B cell (primary cell): Measurements from ENCODE around the gene DAO. TPM values are rescaled to one million over a fixed set of nuclear protein-coding genes. Genes with fewer than 3 reads are reported as not detected.

Experiments used
- ATAC-seq: fragments of 200-7000 bp; cut with Tn5 transposase; one replicate; pipeline ENCODE4 v1.10.0; 2021; ENCODE audit warnings: low read depth, mild to moderate bottlenecking, moderate number of reproducible peaks, moderate library complexity
- CTCF ChIA-PET: fragments of 350-600 bp; sonication (Branson Sonifier 250); formaldehyde crosslinking; loops from one replicate; lab custom pipeline; 2021; ENCODE audit warnings: antibody characterized with exemption, inconsistent platforms; lab: Charles Lee
- POLR2A ChIA-PET: fragments of 350-600 bp; sonication (Branson Sonifier 250); formaldehyde crosslinking; loops from one replicate; lab custom pipeline; 2021; ENCODE audit warnings: antibody characterized with exemption; lab: Charles Lee
- DNase-seq: peaks from one replicate; pipeline ENCODE4 v3.0.0; 2013
- H2AFZ ChIP-seq: 2 replicates; pipeline ENCODE4 v1.6.1; 2012; ENCODE audit warnings: mild to moderate bottlenecking, low read depth, low read length; ENCODE audit not compliant: insufficient read depth, poor library complexity, severe bottlenecking
- H3K27ac ChIP-seq, 2 donors: 1 replicate in 1 of 2; 2 replicates in 1 of 2; pipeline ENCODE4 v1.5.1; 2012 to 2013; ENCODE audit warnings: low read length in 2 of 2, mild to moderate bottlenecking in 2 of 2, moderate library complexity in 1 of 2
- H3K27me3 ChIP-seq, 4 experiments: fragments of 200-600 bp in 1 of 4; sonication (generic) in 1 of 4; replicated peaks in 1 of 4; 1 replicate in 2 of 4; 2 replicates in 2 of 4; pipeline versions ENCODE4 v1.6.1 to v1.7.0; 2013 to 2016; ENCODE audit warnings: low read length in 3 of 4, mild to moderate bottlenecking in 2 of 4, mixed read lengths in 1 of 4, moderate library complexity in 1 of 4; ENCODE audit not compliant: insufficient read depth in 4 of 4, control insufficient read depth in 3 of 4; ENCODE audit errors: control extremely low read depth in 1 of 4
- H3K36me3 ChIP-seq, 2 experiments: replicated peaks in 1 of 2; 1 replicate in 1 of 2; 2 replicates in 1 of 2; pipeline versions ENCODE4 v1.6.1 to v1.7.1; 2013; ENCODE audit warnings: low read length in 1 of 2; ENCODE audit not compliant: insufficient read depth in 2 of 2, control insufficient read depth in 1 of 2; ENCODE audit errors: control extremely low read depth in 1 of 2, extremely low read depth in 1 of 2
- H3K4me1 ChIP-seq, 2 donors: fragments of 200-600 bp in 1 of 2; sonication (generic) in 1 of 2; 1 replicate in 1 of 2; 2 replicates in 1 of 2; pipeline versions ENCODE4 v1.5.1 to v1.6.1; 2013 to 2017; ENCODE audit warnings: low read length in 2 of 2; ENCODE audit not compliant: control insufficient read depth in 2 of 2, insufficient read depth in 2 of 2
- H3K4me2 ChIP-seq: replicated peaks from 2 replicates; pipeline ENCODE3; 2012; ENCODE audit warnings: mild to moderate bottlenecking, low read depth, low read length; ENCODE audit not compliant: poor library complexity, severe bottlenecking
- H3K4me3 ChIP-seq, 5 experiments: fragments of 200-600 bp in 1 of 5; sonication (generic) in 1 of 5; 1 replicate in 3 of 5; 2 replicates in 2 of 5; pipeline versions ENCODE4 v1.5.1 to v1.7.0; 2011 to 2016; ENCODE audit warnings: low read length in 4 of 5, mild to moderate bottlenecking in 4 of 5, low read depth in 2 of 5, control low read depth in 1 of 5, moderate library complexity in 1 of 5; ENCODE audit not compliant: insufficient read depth in 1 of 5; ENCODE audit errors: control extremely low read depth in 1 of 5, extremely low read depth in 1 of 5
- H3K79me2 ChIP-seq: fragments of 200-600 bp; sonication (generic); one replicate; pipeline ENCODE4 v1.6.0; 2016; ENCODE audit warnings: low read length; ENCODE audit not compliant: control insufficient read depth, insufficient read depth
- H3K9ac ChIP-seq: fragments of 200-600 bp; sonication (generic); 2 replicates; pipeline ENCODE4 v1.6.1; 2017; ENCODE audit warnings: mild to moderate bottlenecking, low read length, moderate library complexity
- H3K9me3 ChIP-seq, 3 donors: one replicate each; pipeline versions ENCODE4 v1.6.1 to v1.7.1; 2013; ENCODE audit warnings: low read length in 2 of 3; ENCODE audit not compliant: control insufficient read depth in 2 of 3, insufficient read depth in 1 of 3; ENCODE audit errors: control extremely low read depth in 1 of 3
- H4K20me1 ChIP-seq: 2 replicates; pipeline ENCODE4 v1.6.0; 2012; ENCODE audit warnings: mild to moderate bottlenecking, low read length; ENCODE audit not compliant: insufficient read depth, control insufficient read depth, poor library complexity, severe bottlenecking
- H3K27ac Mint-ChIP-seq: one replicate; pipeline ENCODE4 v1.8.0; 2021; ENCODE audit warnings: mixed read lengths
- H3K27me3 Mint-ChIP-seq: one replicate; pipeline ENCODE4 v1.8.0; 2021; ENCODE audit warnings: mixed read lengths
- H3K4me1 Mint-ChIP-seq: one replicate; pipeline ENCODE4 v1.8.0; 2021; ENCODE audit warnings: mixed read lengths
- H3K4me3 Mint-ChIP-seq: one replicate; pipeline ENCODE4 v1.8.0; 2021; ENCODE audit warnings: mixed read lengths
- H3K9me3 Mint-ChIP-seq: one replicate; pipeline ENCODE4 v1.8.0; 2022; ENCODE audit warnings: mixed read lengths; ENCODE audit not compliant: insufficient read depth
- EZH2 ChIP-seq: IDR thresholded peaks from 2 replicates; pipeline ENCODE4 v1.6.1; 2012; ENCODE audit warnings: borderline replicate concordance, low read depth, mild to moderate bottlenecking, moderate library complexity, low read length; ENCODE audit not compliant: insufficient read depth, poor library complexity, severe bottlenecking
- WGBS: methylation state at CpG from one replicate; pipeline ENCODE4 v1.1.5; 2013; ENCODE audit warnings: missing lambda C conversion rate; ENCODE audit not compliant: insufficient coverage; 5-methylcytosine and 5-hydroxymethylcytosine counted together
- intact Hi-C: fragments of 100-400 bp; cut with micrococcal nuclease; formaldehyde crosslinking; loops from one replicate; pipeline ENCODE4 v1.10.0; 2022
- polyA plus RNA-seq: library from polyadenylated mRNA; depleted of rRNA; stranded (reverse); fragments of >200 nt; gene quantifications from 2 replicates; pipeline ENCODE4 v1.2.3, GENCODE V29; 2012
- total RNA-seq, 2 donors: library from RNA; stranded (reverse); fragments of 120-200 nt in 1 of 2; gene quantifications; 1 replicate in 1 of 2; 2 replicates in 1 of 2; pipeline versions ENCODE4 v1.2.3 to v1.2.4, GENCODE V29; 2013 to 2022
- TF ChIP-seq, protein P1 (sequence below): fragments of 200-600 bp; IDR thresholded peaks from one replicate; pipeline ENCODE4 v1.8.0; 2022; ENCODE audit warnings: antibody characterized with exemption, mild to moderate bottlenecking

Gene DAO
- total and polyA plus RNA-seq, 2 donors (not counting 1 experiment from before 2014, with no cell fraction given), result not detected

DNA sequence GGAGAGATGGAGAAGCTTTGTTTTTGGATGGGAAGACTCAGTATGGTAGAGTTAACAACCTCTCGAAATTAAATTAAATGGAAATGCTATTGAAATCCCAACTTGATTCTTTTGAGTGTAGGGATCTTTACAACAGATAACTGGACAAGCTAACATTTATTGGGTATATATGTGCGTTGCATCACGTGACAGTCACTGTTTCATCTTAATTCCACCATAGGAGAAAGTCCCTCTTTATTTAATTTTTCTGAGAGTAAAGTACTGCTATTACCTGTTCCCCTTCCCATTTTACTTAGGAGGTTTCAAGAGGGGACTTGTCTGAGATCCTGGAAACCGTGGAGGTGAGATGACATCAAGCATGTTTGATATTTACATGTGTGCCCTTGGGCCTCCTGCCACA lies 11.1 kb upstream of the DAO start:
- H3K4me3 Mint-ChIP-seq, result no peak overlapping the region
- H3K27me3 ChIP-seq, result no peaks in the 10 kb centered on the region
- intact Hi-C loops, result no loop called here
- H2AFZ ChIP-seq, result no peak overlapping the region
- no peaks in the 10 kb centered on the region for H3K4me1 ChIP-seq
- no peaks in the 10 kb centered on the region for H3K79me2 ChIP-seq
- H3K4me1 Mint-ChIP-seq, result no peaks in the 10 kb centered on the region
- DNase-seq (no peak), ATAC-seq (no peak)
- no peaks in the 10 kb centered on the region for H3K9me3 Mint-ChIP-seq
- WGBS, result 100% methylated on average over 1 of the region's 4 CpGs
- no peaks in the 10 kb centered on the region for H3K9me3 ChIP-seq
- CTCF ChIA-PET, result interaction anchor here (0.6 to 0.9 kb wide), 3 partner anchors 16 to 50 kb away, joined by 3 to 4 read pairs (median 3); no protein-coding TSS in a partner anchor
- no peak overlapping the region for H3K4me2 ChIP-seq
- no peak overlapping the region for H3K27ac Mint-ChIP-seq
- no peaks in the 10 kb centered on the region for H4K20me1 ChIP-seq
- POLR2A ChIA-PET, result no interaction called here
- no peaks in the 10 kb centered on the region for H3K27me3 Mint-ChIP-seq
- TF ChIP-seq, protein P1, sequence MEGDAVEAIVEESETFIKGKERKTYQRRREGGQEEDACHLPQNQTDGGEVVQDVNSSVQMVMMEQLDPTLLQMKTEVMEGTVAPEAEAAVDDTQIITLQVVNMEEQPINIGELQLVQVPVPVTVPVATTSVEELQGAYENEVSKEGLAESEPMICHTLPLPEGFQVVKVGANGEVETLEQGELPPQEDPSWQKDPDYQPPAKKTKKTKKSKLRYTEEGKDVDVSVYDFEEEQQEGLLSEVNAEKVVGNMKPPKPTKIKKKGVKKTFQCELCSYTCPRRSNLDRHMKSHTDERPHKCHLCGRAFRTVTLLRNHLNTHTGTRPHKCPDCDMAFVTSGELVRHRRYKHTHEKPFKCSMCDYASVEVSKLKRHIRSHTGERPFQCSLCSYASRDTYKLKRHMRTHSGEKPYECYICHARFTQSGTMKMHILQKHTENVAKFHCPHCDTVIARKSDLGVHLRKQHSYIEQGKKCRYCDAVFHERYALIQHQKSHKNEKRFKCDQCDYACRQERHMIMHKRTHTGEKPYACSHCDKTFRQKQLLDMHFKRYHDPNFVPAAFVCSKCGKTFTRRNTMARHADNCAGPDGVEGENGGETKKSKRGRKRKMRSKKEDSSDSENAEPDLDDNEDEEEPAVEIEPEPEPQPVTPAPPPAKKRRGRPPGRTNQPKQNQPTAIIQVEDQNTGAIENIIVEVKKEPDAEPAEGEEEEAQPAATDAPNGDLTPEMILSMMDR, result no peak
- TF ChIP-seq EZH2, result no peak
- no peak overlapping the region for H3K9ac ChIP-seq
- no peaks in the 10 kb centered on the region for H3K36me3 ChIP-seq
- H3K27ac ChIP-seq, result no peak overlapping the region
- no peak overlapping the region for H3K4me3 ChIP-seq

- H2AFZ ChIP-seq, result no peak overlapping the region
- H3K9me3 ChIP-seq, result peaks cover 0 to 3% (median 0%) of the 10 kb centered on the region in 3 donors
- ChIA-PET POLR2A (no interaction called here), CTCF (interaction anchor here (1.8 to 2.6 kb wide), 2 partner anchors 9 to 75 kb away, joined by 4 to 8 read pairs; no protein-coding TSS in a partner anchor)
- DNase-seq, result no peak
- no peak for ATAC-seq
- no peaks in the 10 kb centered on the region for H4K20me1 ChIP-seq
- H3K27me3 ChIP-seq, result no peaks in the 10 kb centered on the region
- H3K9ac ChIP-seq, result no peak overlapping the region
- no peaks in the 10 kb centered on the region for H3K27me3 Mint-ChIP-seq
- H3K27ac ChIP-seq, result no peak overlapping the region
- intact Hi-C loops, result no loop called here
- no peaks in the 10 kb centered on the region for H3K9me3 Mint-ChIP-seq
- H3K4me1 Mint-ChIP-seq, result no peaks in the 10 kb centered on the region
- TF ChIP-seq, protein P1, result no peak
- no peak for TF ChIP-seq EZH2
- no CpG with 5 or more reads among the region's 1 CpG for WGBS
- H3K4me2 ChIP-seq, result no peak overlapping the region
- no peaks in the 10 kb centered on the region for H3K79me2 ChIP-seq
- H3K27ac Mint-ChIP-seq, result no peak overlapping the region
- H3K4me3 ChIP-seq, result no peak overlapping the region
- H3K4me1 ChIP-seq, result no peaks in the 10 kb centered on the region
- H3K36me3 ChIP-seq, result no peaks in the 10 kb centered on the region
- no peak overlapping the region for H3K4me3 Mint-ChIP-seq
Measured at GRCh38 chr12:108875280-108875679, 4.6 kb upstream of the DAO start.
